ENCODE data around the gene KPNA2. TPM values are rescaled to one million over a fixed set of nuclear protein-coding genes. Genes with fewer than 3 reads are reported as not detected.

KPNA2 gene
- total and polyA plus RNA-seq, 2 of the 13 experiments (the other 11 are each of a cell fraction or from before 2014, with no cell fraction given): 111 to 305 TPM

GRCh38 chr17:68035523-68036303 is at the start of gene KPNA2 (continued):
- TF ChIP-seq MBD4 (IDR thresholded peaks at IDR 0.05; ENCODE audit: borderline replicate concordance, low read length) (no peak), GMEB1 (CRISPR knock-in tag; IDR thresholded peaks at IDR 0.05; ENCODE audit: borderline replicate concordance) (peak; percentile 80), PLSCR1 (CRISPR knock-in tag; IDR thresholded peaks at IDR 0.05; ENCODE audit: borderline replicate concordance) (no peak), SNAPC2 (CRISPR knock-in tag; IDR thresholded peaks at IDR 0.05) (peak; percentile 91), ZFP36L2 (CRISPR knock-in tag; IDR thresholded peaks at IDR 0.05) (no peak), ZNF496 (CRISPR knock-in tag; IDR thresholded peaks at IDR 0.05; ENCODE audit: insufficient replicate concordance) (no peak), SRF (IDR thresholded peaks at IDR 0.05; ENCODE audit: low read depth, low read length) (no peak), SMAD9 (CRISPR knock-in tag; IDR thresholded peaks at IDR 0.05) (peak; percentile 83; the same call in 1 of the 2 replicates), ZBTB20 (CRISPR knock-in tag; IDR thresholded peaks at IDR 0.05; ENCODE audit: borderline replicate concordance, low read depth) (peak; percentile 22; the same call in 1 of the 2 replicates), GABPB1 (CRISPR knock-in tag; IDR thresholded peaks at IDR 0.05) (peak; percentile 81; the same call in 1 of the 2 replicates), PLRG1 (conservative IDR thresholded peaks at IDR 0.05) (no peak), ZNF232 (CRISPR knock-in tag; IDR thresholded peaks at IDR 0.05; ENCODE audit: borderline replicate concordance) (peak; percentile 77), ZBTB34 (CRISPR knock-in tag; IDR thresholded peaks at IDR 0.05) (peak; percentile 87; the same call in 1 of the 2 replicates), TRAFD1 (CRISPR knock-in tag; IDR thresholded peaks at IDR 0.05; ENCODE audit: borderline replicate concordance) (no peak), ZBED4 (CRISPR knock-in tag; IDR thresholded peaks at IDR 0.05; ENCODE audit: borderline replicate concordance) (peak; percentile 47; the same call in 1 of the 2 replicates), ZMYM3 (CRISPR knock-in tag; IDR thresholded peaks at IDR 0.05) (peak; percentile 48; the same call in 1 of the 2 replicates), TBL1XR1 (IDR thresholded peaks at IDR 0.05; ENCODE audit: borderline replicate concordance, low read length, partially characterized antibody) (peak; percentile 53), IKZF1 (IDR thresholded peaks at IDR 0.05) (no peak), ZFP62 (CRISPR knock-in tag; IDR thresholded peaks at IDR 0.05) (no peak), HCFC1 (IDR thresholded peaks at IDR 0.05; ENCODE audit: low read depth, low read length) (no peak)

Data from HepG2 (cell line).